ENCODE results near the gene BRD2.

The BRD2 gene

GRCh38 chr6:32950010-32950409 lies 18.4 kb upstream of the BRD2 start:
- no peak overlapping the region for H3K4me3 ChIP-seq (ENCODE audit: low read depth, low read length)
- no peak for TF ChIP-seq CTCF (IDR thresholded peaks at IDR 0.05; ENCODE audit: borderline replicate concordance, insufficient read depth, low read depth, low read length)

- no peak for TF ChIP-seq CTCF (IDR thresholded peaks at IDR 0.05; ENCODE audit: borderline replicate concordance, insufficient read depth, low read depth, low read length)
- H3K4me3 ChIP-seq (ENCODE audit: low read depth, low read length): peak overlapping the region; percentile 71
These were observed 17.9 kb upstream of the BRD2 start for GRCh38 chr6:32950449-32950848.

GRCh38 chr6:32952817-32953739 lies 15.3 kb upstream of the BRD2 start, which contains the start of gene HLA-DMA:
Gene HLA-DMA, minus strand, starts transcription at chr6:32953097. Its CDS starts 61 bp downstream, at chr6:32953036.
- peak within 1 kb of the TSS; percentile 71 for H3K4me3 ChIP-seq (ENCODE audit: low read depth, low read length)
- TF ChIP-seq CTCF (IDR thresholded peaks at IDR 0.05; ENCODE audit: borderline replicate concordance, insufficient read depth, low read depth, low read length): peak; percentile 77

- no peak overlapping the region for H3K4me3 ChIP-seq (ENCODE audit: low read depth, low read length)
- TF ChIP-seq CTCF (IDR thresholded peaks at IDR 0.05; ENCODE audit: borderline replicate concordance, insufficient read depth, low read depth, low read length): no peak
These were observed 14.6 kb upstream of the BRD2 start for GRCh38 chr6:32953775-32954174.

- TF ChIP-seq CTCF (IDR thresholded peaks at IDR 0.05; ENCODE audit: borderline replicate concordance, insufficient read depth, low read depth, low read length): no peak
- H3K4me3 ChIP-seq (ENCODE audit: low read depth, low read length): no peak overlapping the region
These were observed 14.1 kb upstream of the BRD2 start for GRCh38 chr6:32954267-32954666.

- H3K4me3 ChIP-seq (ENCODE audit: low read depth, low read length): no peak overlapping the region
- TF ChIP-seq CTCF (IDR thresholded peaks at IDR 0.05; ENCODE audit: borderline replicate concordance, insufficient read depth, low read depth, low read length): peak; percentile 61; the same call in 1 of the 2 replicates
These were observed 13.2 kb upstream of the BRD2 start for GRCh38 chr6:32954986-32955802.
